Measurements from ENCODE around the gene LAMA2.

GRCh38 chr6:129108337-129108736 lies 225.4 kb downstream of the LAMA2 start:
- TF ChIP-seq, protein P1, sequence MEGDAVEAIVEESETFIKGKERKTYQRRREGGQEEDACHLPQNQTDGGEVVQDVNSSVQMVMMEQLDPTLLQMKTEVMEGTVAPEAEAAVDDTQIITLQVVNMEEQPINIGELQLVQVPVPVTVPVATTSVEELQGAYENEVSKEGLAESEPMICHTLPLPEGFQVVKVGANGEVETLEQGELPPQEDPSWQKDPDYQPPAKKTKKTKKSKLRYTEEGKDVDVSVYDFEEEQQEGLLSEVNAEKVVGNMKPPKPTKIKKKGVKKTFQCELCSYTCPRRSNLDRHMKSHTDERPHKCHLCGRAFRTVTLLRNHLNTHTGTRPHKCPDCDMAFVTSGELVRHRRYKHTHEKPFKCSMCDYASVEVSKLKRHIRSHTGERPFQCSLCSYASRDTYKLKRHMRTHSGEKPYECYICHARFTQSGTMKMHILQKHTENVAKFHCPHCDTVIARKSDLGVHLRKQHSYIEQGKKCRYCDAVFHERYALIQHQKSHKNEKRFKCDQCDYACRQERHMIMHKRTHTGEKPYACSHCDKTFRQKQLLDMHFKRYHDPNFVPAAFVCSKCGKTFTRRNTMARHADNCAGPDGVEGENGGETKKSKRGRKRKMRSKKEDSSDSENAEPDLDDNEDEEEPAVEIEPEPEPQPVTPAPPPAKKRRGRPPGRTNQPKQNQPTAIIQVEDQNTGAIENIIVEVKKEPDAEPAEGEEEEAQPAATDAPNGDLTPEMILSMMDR (IDR thresholded peaks at IDR 0.05) = no peak
- no peak for TF ChIP-seq POLR2A (IDR thresholded peaks at IDR 0.05)
